BJ (cell line): Measurements from ENCODE around the gene GLI1. TPM values are rescaled to one million over a fixed set of nuclear protein-coding genes. Genes with fewer than 3 reads are reported as not detected.
A peak's percentile ranks its signal among the peaks of the same experiment; 100 is the strongest.
"Not testable (repeated sequence)": the region's sequence is repeated elsewhere in the genome, so short reads cannot be mapped to it uniquely, and the experiment has no call there.

Experiments
- CTCF ChIA-PET: fragments of 350-600 bp; formaldehyde crosslinking; extraction: SDS; loops from one replicate; lab custom pipeline; 2021; ENCODE audit warnings: antibody characterized with exemption, inconsistent platforms; lab: Yijun Ruan, JAX
- POLR2A ChIA-PET: fragments of 300-600 bp; sonication (Branson Sonifier 250); formaldehyde crosslinking; extraction: SDS; loops from one replicate; lab custom pipeline; 2021; ENCODE audit warnings: antibody characterized with exemption; lab: Charles Lee
- DNase-seq: peaks from one replicate; pipeline ENCODE4 v3.0.0-alpha.2; 2011; ENCODE audit warnings: low read depth
- H3K27me3 ChIP-seq: 2 replicates; pipeline ENCODE4 v1.6.0; 2011; ENCODE audit warnings: low read length; ENCODE audit not compliant: control insufficient read depth, insufficient read depth
- H3K36me3 ChIP-seq: 2 replicates; pipeline ENCODE4 v1.5.1; 2011; ENCODE audit warnings: low read length; ENCODE audit not compliant: control insufficient read depth, insufficient read depth
- H3K4me3 ChIP-seq: 2 replicates; pipeline ENCODE4 v1.5.1; 2011; ENCODE audit warnings: low read depth, mild to moderate bottlenecking, control low read depth, low read length
- polyA minus RNA-seq: library from RNA; depleted of rRNA, polyadenylated mRNA; stranded (reverse); fragments of >200 nt; gene quantifications from 2 replicates; pipeline ENCODE4 v1.2.3, GENCODE V29; 2011; rRNA and poly(A)+ RNA removed
- polyA plus RNA-seq: library from polyadenylated mRNA; depleted of rRNA; stranded (reverse); fragments of >200 nt; gene quantifications from 2 replicates; pipeline ENCODE4 v1.2.3, GENCODE V29; 2011; rRNA removed
- TF ChIP-seq, protein P1 (sequence below): IDR thresholded peaks from 2 replicates; pipeline ENCODE4 v1.5.1; 2011; ENCODE audit warnings: low read depth, mild to moderate bottlenecking, control low read depth, inconsistent platforms, low read length, moderate library complexity; ENCODE audit not compliant: insufficient read depth

Gene GLI1
- 5.9 and 9.0 TPM in 2 replicates for polyA plus RNA-seq
- polyA minus RNA-seq, result 6.7 and 11.8 TPM in 2 replicates

DNA sequence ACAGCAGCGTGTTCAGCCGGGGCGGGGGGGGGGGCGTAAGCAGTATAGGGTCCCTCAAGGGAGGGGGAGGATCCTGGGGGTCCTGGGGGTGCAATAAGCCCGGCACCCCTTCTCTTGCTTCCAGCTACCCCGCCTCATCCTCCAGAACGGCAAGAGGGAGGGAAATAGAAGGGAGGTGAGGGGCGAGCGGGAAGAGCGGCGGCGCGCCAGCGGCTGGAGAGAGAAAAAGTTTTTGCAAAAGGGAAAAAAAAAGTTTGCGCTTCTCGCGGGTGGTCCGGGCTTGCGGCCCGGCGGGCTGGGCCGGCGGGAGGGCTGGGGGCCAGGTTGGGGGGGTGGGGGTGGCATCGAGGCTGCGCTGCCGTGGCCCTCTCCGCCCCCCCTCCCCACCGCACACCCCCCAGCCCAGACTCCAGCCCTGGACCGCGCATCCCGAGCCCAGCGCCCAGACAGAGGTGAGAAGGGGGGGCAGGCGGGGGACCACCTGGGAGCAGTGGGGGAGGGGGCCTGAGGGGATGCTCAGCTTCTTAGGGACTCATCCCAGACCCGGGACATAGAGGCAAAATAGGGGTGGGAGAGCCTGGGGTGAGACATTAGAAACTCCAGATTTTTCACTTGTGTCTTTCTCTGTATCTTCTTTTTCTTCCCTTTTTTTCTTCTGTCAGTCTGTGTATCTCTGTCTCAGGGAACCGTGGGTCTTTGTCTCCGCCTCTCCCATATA, at the start of gene GLI1:
Gene GLI1, plus strand, starts transcription at position 36 of the 718 bp plus-strand sequence. CDS start 3,907 bp downstream, outside the sequence.
- TF ChIP-seq, protein P1, sequence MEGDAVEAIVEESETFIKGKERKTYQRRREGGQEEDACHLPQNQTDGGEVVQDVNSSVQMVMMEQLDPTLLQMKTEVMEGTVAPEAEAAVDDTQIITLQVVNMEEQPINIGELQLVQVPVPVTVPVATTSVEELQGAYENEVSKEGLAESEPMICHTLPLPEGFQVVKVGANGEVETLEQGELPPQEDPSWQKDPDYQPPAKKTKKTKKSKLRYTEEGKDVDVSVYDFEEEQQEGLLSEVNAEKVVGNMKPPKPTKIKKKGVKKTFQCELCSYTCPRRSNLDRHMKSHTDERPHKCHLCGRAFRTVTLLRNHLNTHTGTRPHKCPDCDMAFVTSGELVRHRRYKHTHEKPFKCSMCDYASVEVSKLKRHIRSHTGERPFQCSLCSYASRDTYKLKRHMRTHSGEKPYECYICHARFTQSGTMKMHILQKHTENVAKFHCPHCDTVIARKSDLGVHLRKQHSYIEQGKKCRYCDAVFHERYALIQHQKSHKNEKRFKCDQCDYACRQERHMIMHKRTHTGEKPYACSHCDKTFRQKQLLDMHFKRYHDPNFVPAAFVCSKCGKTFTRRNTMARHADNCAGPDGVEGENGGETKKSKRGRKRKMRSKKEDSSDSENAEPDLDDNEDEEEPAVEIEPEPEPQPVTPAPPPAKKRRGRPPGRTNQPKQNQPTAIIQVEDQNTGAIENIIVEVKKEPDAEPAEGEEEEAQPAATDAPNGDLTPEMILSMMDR, result no peak
- no peak for DNase-seq
- POLR2A ChIA-PET, result no interaction called here
- Histone ChIP-seq H3K27me3 (no peaks in the 10 kb centered on the region), H3K36me3 (no peaks in the 10 kb centered on the region), H3K4me3 (peak within 1 kb of the TSS; percentile 67)
- CTCF ChIA-PET, result interaction anchor here (0.7 to 16.7 kb wide), 26 partner anchors 11 to 381 kb away, joined by 3 to 411 read pairs (median 4); partner anchors contain the start of genes B4GALNT1, NEMP1, PIP4K2C and SHMT2

DNA sequence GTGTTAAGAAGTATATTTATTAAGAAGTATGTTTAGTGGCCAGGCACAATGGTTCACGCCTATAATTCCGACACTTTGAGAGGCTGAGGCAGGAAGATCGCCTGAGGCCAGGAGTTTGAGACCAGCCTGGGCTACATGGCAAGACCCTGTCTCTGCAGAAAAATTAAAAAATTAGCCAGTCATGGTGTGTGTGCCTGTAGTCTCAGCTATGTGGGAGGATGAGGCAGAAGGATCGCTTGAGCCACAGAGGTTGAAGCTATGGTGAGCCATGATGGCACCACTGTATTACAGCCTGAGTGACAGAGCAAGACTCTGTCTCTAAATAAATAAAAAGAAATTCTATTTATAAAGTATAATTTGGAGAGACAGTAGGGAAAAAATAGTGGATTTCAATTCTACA, 49.1 kb upstream of the GLI1 start:
- Histone ChIP-seq H3K4me3 (no peak overlapping the region), H3K36me3 (no peaks in the 10 kb centered on the region; the same call in 1 of the 2 replicates), H3K27me3 (no peaks in the 10 kb centered on the region)
- ChIA-PET CTCF (interaction anchor here (0.8 to 1.5 kb wide), 5 partner anchors 11 to 103 kb away, joined by 3 to 4 read pairs (median 3); partner anchors contain the start of genes GLI1 and INHBE), POLR2A (no interaction called here)
- TF ChIP-seq, protein P1, result no peak
- no peak for DNase-seq

DNA sequence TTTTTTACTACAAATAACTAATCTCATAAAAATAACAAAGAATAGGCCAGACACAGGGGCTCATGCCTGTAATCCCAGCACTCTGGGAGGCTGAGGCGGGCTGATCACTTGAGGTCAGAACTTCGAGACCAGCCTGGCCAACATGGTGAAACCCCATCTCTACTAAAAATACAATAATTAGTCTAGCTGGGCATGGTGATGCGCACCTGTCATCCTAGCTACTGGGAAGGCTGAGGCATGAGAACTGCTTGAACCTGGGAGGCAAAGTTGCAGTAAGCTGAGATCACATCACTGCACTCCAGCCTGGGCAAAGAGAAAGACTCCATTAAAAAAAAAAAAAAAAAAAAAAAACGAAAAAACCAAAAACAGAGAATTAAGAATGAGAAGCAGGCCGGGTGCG, 45.4 kb upstream of the GLI1 start:
- DNase-seq, POLR2A ChIA-PET, H3K27me3 ChIP-seq, H3K4me3 ChIP-seq, H3K36me3 ChIP-seq: not testable (repeated sequence)
- CTCF ChIA-PET, result interaction anchor here (1.3 kb wide), 1 partner anchor 9 kb away, joined by 5 read pairs; no protein-coding TSS in a partner anchor

DNA sequence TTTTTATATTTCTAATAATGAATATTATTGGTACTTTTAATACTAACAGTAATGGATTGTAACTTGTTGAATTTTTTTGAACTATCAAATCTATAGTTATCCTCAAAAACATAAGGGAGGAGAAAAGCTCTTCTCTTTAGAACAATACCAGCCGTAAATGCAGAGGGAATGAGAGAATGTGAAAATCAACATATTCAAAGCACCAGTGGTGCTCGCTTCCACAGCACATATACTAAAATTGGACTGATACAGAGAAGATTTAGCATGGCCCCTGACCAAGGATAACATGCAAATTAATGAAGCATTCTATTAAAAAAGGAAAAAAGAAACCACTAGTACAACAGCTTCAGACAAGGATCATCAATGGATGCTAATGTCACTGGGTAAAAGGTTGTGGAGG, 44.5 kb upstream of the GLI1 start:
- ChIA-PET POLR2A (no interaction called here), CTCF (interaction anchor here (1.3 kb wide), 1 partner anchor 10 kb away, joined by 5 read pairs; no protein-coding TSS in a partner anchor)
- no peak for DNase-seq
- TF ChIP-seq, protein P1, result no peak
- Histone ChIP-seq H3K36me3 (no peaks in the 10 kb centered on the region; the same call in none of the 2 replicates), H3K27me3 (no peaks in the 10 kb centered on the region), H3K4me3 (no peak overlapping the region)

DNA sequence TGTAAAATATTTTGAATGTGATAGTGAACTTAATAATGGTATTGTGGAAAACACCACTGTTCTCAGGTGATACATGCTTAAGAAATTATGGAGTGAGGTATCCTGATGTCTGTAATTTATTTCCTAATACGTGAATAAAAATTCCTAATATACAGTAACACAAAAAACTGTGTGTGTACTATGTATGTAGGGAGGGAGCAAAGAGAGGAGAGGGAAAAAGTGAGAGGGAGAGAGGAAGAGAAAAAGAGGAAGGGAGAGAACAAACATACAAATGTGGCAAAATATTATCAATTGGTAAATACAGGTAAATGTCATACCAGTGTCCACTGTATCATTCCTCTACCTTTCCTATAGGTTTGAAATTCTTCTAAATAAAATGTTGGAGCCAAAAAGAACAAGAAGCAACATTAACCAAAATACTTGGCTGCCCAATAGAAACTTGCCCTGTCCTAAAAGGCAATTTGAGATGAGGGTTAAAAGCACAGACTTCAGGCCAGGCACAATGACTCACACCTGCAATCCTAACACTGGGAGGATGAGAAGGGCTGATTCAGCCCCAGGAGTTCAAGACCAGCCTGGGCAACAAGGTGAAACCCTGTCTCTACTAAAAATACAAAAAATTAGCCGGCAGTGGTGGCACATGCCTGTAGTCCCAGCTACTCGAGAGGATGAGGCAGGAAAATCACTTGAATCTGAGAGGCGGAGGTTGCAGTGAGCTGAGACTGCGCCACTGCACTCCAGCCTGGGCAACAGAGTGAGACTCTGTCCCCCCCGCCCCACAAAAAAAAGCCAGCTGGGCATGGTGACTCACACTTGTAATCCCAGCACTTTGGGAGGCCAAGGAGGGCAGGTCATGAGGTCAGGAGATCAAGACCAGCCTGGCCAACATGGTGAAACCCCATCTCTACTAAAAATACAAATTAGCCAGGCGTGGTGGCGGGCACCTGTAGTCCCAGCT, 43.3 kb upstream of the GLI1 start:
- peaks cover under 1% of the 10 kb centered on the region for H3K36me3 ChIP-seq
- no peak overlapping the region for H3K4me3 ChIP-seq
- ChIA-PET CTCF (no interaction called here), POLR2A (no interaction called here)
- TF ChIP-seq, protein P1, result no peak
- DNase-seq, result no peak
- H3K27me3 ChIP-seq, result no peaks in the 10 kb centered on the region
